Dedifferentiated amniotic fluid mesenchymal stem cell (primary cell): ENCODE results near the gene PLEKHA4.
"Not testable (repeated sequence)": the region's sequence is repeated elsewhere in the genome, so short reads cannot be mapped to it uniquely, and the experiment has no call there.

Experiments used
- DNase-seq: peaks from one replicate; pipeline ENCODE4 v3.0.0-alpha.2; 2016; ENCODE audit errors: extremely low spot score

Gene PLEKHA4, protein sequence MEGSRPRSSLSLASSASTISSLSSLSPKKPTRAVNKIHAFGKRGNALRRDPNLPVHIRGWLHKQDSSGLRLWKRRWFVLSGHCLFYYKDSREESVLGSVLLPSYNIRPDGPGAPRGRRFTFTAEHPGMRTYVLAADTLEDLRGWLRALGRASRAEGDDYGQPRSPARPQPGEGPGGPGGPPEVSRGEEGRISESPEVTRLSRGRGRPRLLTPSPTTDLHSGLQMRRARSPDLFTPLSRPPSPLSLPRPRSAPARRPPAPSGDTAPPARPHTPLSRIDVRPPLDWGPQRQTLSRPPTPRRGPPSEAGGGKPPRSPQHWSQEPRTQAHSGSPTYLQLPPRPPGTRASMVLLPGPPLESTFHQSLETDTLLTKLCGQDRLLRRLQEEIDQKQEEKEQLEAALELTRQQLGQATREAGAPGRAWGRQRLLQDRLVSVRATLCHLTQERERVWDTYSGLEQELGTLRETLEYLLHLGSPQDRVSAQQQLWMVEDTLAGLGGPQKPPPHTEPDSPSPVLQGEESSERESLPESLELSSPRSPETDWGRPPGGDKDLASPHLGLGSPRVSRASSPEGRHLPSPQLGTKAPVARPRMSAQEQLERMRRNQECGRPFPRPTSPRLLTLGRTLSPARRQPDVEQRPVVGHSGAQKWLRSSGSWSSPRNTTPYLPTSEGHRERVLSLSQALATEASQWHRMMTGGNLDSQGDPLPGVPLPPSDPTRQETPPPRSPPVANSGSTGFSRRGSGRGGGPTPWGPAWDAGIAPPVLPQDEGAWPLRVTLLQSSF

DNA sequence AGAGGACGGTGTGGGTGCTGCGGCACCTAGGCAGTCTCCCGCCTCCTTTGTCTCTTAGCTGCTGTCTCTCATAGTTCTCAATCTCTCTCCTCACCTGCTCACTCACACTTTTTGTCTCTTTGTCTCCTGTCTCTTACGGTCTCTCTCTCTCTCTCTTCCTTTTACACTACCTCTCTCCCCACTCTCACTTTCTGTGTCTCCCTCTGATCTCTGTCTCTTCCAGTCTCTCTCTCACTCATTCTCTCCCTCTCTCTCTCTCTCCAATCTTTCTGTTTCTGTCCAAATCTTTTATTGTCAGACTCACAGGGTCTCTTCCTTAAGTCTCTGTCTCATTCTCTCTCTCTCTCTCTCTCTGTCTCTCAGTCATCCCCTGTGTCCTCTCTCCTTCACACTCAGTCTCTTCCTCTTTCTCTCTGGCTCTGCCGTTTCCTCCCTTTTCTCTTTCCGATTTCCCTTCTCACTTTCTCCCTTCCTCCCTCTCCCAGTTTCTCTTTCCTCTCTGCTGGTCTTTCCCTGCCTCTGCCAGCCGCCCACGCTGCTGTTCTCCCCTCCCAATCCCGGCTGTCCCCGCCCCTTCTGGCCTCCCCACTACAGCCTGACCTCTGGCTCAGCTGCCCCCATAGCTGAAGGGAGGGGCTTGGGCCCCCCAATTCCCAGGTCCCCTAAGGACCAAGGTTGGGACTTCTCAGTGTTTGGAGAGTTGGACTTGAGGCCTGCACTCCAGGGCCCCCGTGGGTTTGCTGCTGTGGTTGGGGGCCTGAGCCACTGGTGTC is at the start of gene PLEKHA4:
Gene PLEKHA4, minus strand, starts transcription at position 504 of the 773 bp plus-strand sequence. CDS start 997 bp downstream, outside the sequence.
- DNase-seq: peak; percentile 38

DNA sequence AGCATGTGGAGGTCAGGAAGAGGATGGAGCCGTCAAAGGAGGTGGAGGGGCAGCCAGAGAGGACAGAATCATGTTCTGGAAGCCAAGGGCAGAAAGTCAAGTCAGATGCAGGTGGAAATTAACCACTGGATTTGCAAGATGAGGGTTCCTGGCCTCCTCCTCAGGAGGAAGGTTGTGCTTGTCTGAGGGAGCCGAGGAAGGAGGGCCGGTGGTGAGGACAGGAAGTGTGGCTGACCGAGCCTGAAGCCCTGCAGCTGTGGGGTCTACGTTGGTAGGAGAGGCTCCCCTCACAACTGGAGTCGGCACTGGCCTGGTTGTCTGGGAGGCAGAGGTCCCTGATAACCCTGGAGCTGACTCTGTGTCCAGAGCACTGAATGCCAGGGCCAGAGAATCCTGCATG is 49.7 kb upstream of the PLEKHA4 start:
- DNase-seq: no peak

DNA sequence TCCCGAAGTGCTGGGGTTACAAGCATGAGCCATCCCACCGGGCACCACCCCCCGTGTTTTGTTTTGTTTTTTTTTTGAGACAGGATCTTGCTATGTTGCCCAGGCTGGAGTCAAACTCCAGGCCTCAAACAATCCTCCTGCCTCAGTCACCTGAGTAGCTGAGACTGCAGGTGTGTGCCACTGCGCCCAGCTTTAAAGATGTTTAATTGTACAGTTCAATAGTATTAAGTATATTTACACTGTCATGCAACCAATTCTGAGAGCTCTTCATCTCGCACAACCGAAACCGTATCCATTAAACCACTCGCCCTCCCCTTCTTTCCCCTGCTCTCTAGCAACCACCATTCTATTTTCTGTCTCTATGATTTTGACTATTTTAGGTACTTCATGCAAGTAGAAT is 47.3 kb upstream of the PLEKHA4 start:
- no peak for DNase-seq

DNA sequence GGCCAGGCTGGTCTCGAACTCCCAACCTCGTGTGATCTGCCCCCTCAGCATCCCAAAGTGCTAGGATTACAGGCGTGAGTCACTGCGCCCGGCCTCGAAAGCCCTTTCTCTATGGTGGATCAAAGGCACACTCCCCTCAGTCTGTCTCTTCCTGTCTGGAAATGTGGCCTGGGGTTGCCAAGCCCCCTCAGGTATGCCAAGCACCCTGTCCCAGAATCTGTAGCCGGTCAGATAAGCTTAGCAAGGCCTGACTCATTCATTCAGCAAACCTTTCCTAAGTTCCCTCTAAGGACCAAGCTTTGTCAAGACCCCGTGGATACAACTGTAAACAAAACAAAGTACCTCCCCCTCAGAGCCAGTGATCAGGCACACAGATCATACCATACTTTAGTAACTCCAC is 45.8 kb upstream of the PLEKHA4 start:
- DNase-seq: no peak

DNA sequence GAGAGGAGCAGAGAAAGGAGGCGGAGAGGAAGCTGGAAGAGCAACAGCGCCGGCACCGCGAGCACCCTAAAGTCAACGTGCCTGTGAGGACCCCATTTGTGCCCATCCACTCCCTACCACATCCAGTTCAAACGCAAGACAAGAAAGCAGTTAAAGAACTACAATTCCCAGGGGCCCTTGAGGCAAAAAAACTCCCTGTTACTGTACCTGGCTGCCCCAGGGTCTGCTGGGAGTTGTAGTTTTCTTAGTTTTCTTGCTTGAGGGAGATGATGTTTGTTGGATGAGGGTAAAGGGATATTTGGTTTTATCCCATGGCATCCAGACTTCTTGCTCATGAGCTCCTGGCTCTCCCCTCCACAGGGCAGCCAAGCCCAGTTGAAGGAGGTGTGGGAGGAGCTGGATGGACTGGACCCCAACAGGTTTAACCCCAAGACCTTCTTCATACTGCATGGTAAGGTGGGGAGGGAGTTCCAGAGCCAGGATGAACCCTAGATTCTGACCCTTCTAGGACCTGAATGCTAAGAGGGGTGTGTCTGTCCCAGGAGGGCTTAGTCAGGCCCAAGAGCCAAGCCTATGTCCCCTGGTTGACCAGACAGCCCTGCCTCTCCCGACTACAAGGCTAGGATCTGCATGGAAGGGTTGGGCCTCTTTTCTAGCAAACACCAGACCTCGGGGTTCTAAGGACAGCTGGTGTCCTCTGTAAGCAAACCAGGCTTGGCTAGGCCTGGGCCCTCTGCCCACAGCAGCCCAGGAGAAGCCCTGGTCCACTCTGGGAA is 44.9 kb upstream of the PLEKHA4 start:
- no peak for DNase-seq

DNA sequence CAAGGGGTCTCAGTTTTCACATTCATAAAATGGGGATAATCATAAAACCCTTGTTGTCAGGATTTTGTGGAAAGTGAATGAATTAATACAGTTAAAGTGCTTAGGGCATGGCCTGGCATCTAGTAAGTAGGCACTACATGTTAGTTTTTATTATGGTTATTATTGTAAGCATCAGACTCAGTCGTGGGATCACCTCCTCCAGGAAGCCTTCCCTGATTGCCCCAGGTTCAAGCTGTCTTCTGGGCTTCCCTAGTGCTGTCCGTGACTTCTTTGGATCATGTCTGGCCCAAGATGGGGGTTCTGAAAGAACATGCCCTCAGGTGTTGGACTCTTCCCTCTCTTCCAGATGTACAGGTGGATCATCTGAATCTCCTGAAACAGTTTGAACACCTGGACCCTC is 42.4 kb upstream of the PLEKHA4 start:
- DNase-seq: no peak

DNA sequence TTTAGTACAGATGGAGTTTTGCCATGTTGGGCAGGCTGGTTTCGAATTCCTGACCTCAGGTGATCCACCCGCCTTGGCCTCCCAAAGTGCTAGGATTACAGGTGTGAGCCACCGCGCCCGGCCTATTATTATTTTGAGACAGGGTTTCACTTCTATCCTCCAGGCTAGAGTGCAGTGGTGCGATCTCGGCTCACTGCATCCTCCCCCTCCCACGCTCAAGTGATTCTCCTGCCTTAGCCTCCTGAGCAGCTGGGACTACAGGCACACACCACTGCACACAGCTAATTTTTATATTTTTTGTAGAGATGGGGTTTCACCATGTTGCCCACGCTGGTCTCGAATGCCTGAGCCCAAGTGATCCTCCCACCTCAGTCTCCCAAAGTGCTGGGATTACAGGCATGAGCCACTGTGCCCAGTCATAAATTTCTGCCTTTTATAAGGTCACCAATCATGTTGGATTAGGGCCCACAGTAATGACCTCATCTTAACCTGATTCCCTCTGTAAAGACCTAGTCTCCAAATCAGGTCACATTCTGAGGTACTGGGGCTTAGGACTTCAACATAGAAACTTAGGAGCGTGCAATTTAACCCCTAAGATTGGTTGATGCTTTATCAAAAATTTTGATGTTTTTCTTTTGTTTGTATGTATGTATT is 41.1 kb upstream of the PLEKHA4 start:
- not testable (repeated sequence) for DNase-seq

DNA sequence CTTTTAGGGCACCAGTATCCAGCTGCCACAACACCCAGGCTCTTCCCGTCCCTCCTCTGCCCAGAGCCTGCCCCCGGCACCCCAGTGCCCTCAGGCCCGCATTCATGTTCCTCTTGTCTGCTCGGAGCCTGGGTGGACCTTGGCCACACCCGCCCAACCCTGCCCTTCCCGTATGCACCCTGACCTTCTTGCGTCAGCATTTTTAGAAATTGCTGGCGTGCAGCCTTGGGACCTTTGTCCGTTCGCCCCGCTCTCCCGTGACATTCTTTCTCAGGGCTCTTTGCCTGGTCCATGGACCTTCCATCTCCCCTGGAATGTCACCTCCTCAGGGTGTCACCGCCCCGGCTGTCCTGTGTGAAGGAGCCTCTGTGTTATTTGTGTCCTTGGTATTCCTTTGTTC is 39.3 kb upstream of the PLEKHA4 start:
- no peak for DNase-seq

DNA sequence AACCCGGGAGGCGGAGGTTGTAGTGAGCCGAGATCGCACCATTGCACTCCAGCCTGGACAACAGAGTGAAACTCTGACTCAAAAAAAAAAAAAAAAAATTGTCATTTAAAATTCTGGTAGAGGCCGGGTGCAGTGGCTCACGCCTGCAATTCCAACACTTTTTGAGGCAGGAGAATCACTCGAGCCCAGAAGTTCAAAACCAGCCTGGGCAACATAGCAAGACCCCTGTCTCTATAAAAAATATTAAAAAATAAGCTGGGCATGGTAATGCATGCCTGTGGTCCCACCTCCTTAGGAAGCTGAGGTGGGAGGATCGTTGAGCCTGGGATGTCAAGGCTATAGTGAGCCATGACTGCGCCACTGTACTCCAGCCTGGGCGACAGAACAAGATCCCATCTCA is 37.9 kb upstream of the PLEKHA4 start:
- DNase-seq: no peak

DNA sequence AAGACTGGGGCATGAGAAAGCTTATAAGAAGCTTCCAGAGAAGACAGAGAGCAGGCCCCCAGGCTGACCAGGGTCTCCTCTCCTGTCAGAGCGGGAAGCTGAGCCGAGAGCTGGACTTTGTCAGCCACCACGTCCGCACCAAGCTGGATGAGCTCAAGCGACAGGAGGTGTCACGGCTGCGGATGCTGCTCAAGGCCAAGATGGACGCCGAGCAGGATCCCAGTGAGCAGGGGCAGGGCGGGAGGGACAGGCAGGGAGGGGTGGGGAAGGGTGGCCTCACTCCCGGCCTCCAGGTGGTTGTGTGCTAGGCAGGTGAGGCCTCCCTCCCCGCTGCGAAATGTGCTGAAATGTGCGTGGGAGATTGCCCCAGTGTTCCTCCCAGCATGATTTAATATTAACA is 37.2 kb upstream of the PLEKHA4 start:
- no peak for DNase-seq

DNA sequence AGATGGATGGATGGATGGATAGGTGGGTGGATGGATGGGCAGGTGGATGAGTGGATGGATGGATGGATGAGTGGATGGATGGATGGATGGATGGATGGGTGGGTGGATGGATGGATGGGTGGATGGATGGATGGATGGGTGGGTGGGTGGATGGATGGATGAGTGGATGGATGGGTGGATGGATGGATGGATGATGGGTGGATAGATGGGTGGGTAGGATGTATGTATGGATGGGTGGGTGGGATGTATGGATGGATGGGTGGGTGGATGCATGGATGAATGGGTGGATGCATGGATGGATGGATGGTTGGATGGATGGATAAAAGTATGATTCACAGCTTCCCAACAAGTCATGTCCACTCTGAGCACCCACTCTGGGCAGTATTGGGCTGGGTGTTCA is 35.4 kb upstream of the PLEKHA4 start:
- DNase-seq: not testable (repeated sequence)

DNA sequence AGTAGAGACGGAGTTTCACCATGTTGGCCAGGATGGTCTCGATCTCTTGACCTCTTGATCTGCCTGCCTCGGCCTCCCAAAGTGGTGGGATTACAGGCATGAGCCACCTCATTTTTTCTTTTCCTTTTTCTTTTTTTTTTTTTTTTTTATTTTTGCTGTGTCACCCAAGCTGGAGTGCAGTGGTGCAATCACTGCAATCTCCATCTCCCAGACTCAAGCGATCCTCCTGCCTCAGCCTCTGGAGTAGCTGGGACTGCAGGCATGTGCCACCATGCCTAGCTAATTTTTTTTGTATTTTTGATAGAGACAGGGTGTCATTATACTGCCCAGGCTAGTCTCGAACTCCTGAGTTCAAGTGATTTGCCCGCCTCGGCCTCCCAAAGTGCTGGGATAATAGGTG is 33.9 kb upstream of the PLEKHA4 start:
- DNase-seq: not testable (repeated sequence)

DNA sequence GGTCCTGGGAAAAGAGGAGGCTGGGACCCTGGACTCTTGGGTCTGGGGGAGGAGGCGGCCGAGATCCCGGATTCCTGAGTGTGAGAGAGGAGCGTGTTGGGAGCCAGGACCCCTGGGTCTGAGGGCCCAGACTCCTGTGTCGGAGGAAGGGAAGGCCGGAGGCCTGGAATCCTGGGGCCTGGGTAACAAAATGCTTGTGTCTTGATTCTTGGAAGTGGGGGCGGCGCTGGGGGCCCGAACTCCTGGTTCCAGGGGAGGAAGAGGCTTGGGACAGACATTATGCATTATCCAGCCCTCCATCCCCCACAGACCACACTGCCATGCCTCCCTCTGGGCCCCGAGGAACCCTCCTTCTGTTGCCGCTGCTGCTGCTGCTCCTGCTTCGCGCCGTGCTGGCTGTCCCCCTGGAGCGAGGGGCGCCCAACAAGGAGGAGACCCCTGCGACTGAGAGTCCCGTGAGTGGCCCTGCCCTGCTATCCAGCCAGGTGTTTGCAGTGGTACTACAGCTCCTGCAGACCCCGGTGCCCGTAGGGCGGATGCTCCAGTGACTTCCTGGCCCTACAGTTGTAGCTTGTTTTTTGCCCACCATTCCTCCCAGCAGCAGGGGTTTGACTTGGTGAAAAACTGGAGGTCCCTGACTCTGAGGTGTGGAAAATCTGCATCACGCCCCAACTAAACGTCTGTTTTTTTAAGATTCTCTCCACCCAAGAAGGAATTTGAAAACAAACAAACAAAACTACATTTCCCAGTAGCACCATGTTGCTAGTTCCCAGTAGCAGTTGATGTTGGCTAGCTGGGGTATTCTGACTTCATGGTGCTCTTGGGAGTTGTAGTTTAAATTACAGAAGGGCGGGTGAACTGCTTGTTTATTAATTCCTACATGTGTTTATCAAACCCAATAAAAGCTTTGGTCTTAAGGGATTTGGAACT is 32.3 kb upstream of the PLEKHA4 start:
- DNase-seq: no peak

DNA sequence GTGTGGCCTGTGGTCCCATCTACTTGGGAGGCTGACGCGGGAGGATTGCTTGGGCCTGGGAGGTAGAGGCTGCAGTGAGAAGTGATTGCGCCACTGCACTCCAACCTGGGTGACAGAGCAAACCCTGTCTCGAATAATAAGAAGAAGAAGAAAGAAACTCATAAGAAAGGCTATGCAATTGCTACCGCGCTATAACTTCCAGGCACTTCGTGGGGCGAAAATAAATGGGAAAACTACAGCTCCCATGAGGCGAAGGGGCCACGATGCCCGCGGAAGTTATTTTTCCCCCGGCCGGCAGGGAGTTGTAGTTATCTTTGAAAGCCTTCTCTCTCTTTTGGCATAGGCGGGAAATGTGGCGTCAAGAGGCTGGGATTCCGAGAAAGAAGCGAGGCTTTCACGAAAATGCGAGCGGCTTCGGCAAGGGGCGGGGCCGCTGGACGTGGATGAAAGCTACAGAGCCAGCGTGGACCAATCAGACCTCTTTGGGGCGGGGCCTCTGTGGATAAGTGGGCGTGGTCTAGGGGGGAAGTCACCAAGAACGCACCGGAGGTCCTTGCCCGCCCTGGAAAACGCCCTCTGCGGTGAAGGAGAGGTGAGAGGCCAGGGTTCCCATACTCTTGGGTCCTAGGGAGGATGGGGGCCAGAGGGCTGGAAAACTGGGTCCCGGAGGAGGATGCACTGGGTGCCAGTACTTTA is 31.5 kb upstream of the PLEKHA4 start, which contains the start of gene NUCB1:
Gene NUCB1, plus strand, starts transcription at position 532 of the 696 bp plus-strand sequence. CDS start 485 bp downstream, outside the sequence.
- peak; percentile 99 for DNase-seq

DNA sequence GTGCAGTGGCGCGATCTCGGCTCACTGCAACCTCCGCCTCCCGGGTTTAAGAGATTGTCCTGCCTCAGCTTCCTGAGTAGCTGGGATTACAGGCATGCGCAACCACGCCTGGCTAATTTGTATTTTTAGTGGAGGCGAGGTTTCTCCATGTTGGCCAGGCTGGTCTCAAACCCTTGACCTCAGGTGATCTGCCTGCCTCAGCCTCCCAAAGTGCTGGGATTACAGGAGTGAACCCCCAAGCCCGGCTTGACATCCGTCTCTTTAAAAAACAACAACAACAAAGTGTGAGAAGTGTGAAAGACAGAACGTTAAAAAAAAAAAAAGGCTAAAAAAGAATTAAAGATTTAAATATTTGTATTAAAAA is 31.0 kb upstream of the PLEKHA4 start:
- not testable (repeated sequence) for DNase-seq

DNA sequence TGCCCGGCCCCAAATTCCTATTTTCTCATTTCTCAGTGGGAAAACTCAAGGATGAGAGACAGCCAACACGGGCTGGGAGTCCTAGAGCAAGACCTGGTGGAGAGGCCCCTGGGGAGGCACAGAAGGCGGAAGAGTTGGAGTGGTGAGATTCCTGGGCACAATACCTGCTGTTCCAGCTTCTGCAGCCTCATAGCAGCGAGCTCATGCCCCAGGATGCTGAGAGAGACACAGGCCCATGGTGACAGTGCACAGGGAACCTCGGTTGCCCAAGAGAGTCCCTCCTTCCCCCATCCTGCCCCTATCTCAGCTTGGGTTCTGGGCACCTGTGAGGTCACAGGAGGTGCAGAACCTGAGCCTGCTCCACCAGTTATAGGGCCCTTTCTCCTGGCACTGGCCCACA is 28.8 kb upstream of the PLEKHA4 start:
- DNase-seq: no peak

DNA sequence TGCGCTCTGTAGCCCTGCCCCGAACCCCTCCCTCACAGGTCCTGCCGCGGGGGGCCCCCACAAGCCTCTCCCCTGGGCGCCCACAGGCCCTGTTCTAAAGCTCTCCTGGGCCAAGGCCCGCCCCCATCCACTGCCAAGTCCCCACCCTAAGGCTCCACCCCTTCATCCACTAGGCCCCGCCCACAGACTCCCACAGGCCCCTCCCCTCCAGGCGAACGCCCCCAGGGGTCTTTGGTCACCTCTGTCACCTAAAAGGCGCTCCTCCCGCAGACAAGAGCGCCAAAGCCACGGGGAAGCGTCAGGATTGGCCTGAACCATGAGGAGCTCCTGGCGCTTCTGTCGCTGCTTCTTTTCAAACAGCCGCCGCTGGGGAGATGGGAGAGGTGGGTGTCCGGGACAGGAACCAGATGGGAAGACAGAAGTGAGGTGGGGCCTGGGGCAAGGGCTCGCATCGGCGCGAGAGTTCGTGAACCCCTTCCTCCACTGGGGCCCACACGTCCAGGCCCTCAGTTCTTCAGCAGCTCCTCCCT is 27.8 kb upstream of the PLEKHA4 start:
- DNase-seq: no peak

DNA sequence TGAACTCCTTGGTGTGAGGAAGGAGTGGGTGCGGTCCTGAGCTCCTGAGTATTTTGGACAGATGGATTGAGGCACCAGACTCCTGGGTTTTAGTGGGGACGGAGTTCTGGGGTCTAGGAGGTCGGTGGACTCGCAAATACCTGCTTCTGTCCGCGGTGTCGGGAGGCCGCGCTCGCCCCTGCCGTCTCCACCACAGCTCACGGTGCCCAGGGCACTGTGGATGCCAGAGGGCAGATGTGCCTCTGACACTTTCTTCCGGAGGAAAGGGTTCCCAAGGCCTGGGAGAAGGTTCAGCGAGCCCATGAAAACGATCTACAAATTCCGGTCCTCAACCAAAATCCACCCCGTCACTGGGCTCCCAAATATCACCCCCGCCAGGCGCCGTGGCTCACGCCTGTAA is 26.8 kb upstream of the PLEKHA4 start:
- no peak for DNase-seq

DNA sequence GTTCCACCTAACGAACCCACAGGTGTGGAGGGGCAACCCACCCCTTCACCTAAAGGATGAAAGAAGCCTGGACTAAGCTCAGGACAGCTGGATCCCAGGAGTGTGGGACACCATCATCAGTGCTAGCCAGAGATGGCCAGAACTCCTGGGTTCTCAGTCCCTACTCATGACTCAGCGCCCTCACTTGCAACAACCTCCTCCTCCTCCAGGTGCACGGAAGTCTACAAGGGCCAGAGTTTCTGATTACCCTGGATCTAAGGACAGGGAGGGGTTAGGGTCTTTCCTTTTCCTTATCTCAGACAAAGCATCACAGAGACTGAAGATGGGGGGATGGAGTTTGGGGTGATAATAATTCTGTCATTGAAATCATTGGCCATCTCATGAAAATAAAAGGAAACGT is 22.1 kb upstream of the PLEKHA4 start:
- no peak for DNase-seq
